ENCODE measurements around the gene LONP1. TPM values are rescaled to one million over a fixed set of nuclear protein-coding genes. Genes with fewer than 3 reads are reported as not detected.
"Not testable (repeated sequence)": the region's sequence is repeated elsewhere in the genome, so short reads cannot be mapped to it uniquely, and the experiment has no call there.

The LONP1 gene
- total RNA-seq, 1 donor from 2014 or later, result 37.1 TPM

DNA sequence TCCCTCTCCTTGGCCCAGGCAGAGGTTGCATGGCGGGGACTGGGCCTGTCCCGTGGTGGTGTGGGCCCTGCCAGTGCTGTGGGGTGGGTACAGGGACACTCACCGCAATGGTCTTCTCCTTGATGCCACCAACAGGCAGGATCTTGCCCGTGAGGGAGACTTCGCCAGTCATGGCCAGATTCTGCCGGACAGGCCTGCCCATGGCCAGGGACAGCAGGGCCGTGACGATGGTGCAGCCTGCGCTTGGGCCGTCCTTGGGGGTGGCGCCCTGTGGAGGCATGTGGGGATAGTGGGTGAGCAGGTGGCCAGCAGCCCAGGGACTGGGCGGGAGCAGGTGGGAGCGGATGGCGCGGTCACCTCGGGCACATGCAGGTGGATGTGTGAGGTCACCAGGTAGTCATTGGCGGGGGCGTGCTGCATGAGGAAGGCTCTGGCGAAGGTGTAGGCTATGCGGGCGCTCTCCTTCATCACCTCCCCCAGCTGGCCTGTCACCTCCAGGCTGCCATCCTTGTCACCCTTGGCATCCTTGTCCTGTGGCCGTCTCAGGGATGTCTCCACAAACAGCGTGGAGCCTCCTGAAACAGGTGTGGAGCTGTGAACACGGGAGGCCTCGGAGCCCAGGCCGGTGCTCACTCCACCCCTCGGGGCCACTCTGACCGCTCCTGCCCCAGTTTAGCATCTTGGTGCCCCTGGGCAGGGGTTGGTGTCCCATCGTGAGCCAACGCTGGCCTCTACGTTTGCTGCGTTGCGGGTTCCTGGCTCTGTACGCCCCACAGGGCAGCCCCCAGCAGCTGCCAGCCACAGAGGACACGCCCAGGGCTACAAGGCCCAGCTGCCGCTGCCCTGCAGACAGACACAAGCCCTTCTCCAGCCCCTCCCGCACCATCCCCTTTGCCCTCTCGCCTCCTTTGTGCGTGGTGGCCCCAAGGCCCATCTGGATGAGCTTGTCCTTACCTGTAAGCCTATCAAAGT, 26.5 kb downstream of the LONP1 start:
- Histone ChIP-seq H3K9me3 (ENCODE audit: control insufficient read depth in 3 of 3, low read length in 3 of 3) (no peaks in the 10 kb centered on the region), H3K36me3 (ENCODE audit: control insufficient read depth in 3 of 3, insufficient read depth in 3 of 3, low read length in 3 of 3) (peaks cover 45 to 53% (median 50%) of the 10 kb centered on the region in 3 donors), H3K27me3 (ENCODE audit: control insufficient read depth in 3 of 3, insufficient read depth in 3 of 3, low read length in 3 of 3) (no peaks in the 10 kb centered on the region), H3K4me1 (ENCODE audit: control insufficient read depth in 3 of 3, insufficient read depth in 3 of 3, low read length in 3 of 3) (peaks cover 22 to 34% (median 24%) of the 10 kb centered on the region in 3 donors), H3K4me3 (ENCODE audit: low read length in 3 of 3) (no peak overlapping the region), H3K27ac (ENCODE audit: low read depth, low read length) (no peak overlapping the region), H3K9ac (ENCODE audit: low read depth in 1 of 3, low read length in 3 of 3) (peak overlapping the region in 1 of 3 donors; percentile 40)

DNA sequence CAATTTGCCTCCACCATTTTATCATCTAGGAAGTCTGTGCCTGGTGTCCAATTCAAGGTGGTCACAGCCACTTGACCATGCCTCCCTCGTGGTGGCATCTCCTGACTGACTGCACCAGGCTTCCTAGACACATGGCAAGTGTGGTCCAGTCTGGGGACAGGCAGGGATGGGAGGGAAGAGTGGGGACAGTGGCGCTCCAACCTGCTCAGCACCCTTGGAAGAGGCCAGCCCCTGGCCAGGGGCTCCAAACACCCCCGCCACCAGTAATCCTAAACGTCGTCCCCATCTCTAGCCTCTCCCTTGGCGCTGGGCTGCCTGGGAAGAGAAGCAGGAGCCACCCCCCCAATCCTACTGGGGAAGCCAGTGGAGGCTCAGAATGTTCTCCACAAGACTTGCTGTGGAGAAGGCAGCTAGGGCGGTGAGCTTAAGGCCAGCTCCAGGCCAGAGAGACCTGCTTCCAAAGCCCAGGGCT, 27.2 kb downstream of the LONP1 start:
- H3K9me3 ChIP-seq (ENCODE audit: control insufficient read depth in 3 of 3, low read length in 3 of 3), result no peaks in the 10 kb centered on the region
- H3K9ac ChIP-seq (ENCODE audit: low read depth in 1 of 3, low read length in 3 of 3), result peak overlapping the region in 2 of 3 donors; percentile 40 to 65
- H3K4me3 ChIP-seq (ENCODE audit: low read length in 3 of 3), result no peak overlapping the region
- H3K27ac ChIP-seq (ENCODE audit: low read depth, low read length), result no peak overlapping the region
- peaks cover 22 to 34% (median 24%) of the 10 kb centered on the region in 3 donors for H3K4me1 ChIP-seq (ENCODE audit: control insufficient read depth in 3 of 3, insufficient read depth in 3 of 3, low read length in 3 of 3)
- H3K27me3 ChIP-seq (ENCODE audit: control insufficient read depth in 3 of 3, insufficient read depth in 3 of 3, low read length in 3 of 3), result no peaks in the 10 kb centered on the region
- peaks cover 45 to 48% (median 45%) of the 10 kb centered on the region in 3 donors for H3K36me3 ChIP-seq (ENCODE audit: control insufficient read depth in 3 of 3, insufficient read depth in 3 of 3, low read length in 3 of 3)

DNA sequence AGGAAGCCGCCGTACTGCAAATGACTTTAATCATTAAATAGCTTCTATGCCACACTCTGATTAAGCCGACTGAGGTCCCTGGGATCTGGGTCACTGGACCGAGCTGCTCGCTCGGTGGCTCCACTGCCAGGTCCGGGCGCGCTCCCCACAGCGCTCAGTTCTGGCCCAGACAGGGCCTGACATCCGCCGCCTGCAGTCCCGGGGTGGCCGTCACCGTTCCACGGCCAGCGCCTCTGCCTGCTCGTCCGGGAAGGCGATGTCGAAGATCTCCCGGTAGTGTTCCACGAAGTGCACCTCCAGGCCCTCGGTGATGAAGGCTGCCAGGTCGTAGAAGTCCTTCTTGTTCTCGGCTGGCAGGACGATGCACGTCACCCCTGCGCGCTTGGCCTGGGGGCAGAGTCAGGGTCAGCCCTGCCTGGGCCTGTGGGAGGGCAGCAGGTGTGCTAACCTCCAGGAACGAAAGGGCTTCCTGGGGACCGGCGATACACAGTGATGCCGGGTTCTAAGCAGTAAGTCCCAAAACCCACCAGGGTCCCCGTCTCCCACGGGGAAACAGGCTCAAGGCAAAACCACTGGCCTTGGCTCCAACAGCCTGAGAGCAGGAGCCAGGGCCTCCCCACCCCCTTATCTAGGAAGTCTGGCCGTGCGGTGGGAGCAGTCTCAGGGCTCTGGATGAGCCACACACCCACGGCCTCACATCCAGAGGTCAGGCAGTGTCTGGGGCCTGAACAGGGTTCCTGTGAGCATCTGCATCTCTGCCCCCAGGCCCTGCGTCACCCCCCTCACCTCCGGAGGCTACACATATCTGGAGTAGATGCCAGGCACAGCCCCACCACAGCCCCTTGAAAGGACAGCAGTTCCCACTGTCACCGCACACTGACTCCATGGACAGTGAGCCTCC, 27.9 kb downstream of the LONP1 start:
- H3K36me3 ChIP-seq (ENCODE audit: control insufficient read depth in 3 of 3, insufficient read depth in 3 of 3, low read length in 3 of 3), result peaks cover 43 to 47% (median 45%) of the 10 kb centered on the region in 3 donors
- H3K27me3 ChIP-seq (ENCODE audit: control insufficient read depth in 3 of 3, insufficient read depth in 3 of 3, low read length in 3 of 3), result no peaks in the 10 kb centered on the region
- peak overlapping the region; percentile 65 to 91 (median 90) for H3K9ac ChIP-seq (ENCODE audit: low read depth in 1 of 3, low read length in 3 of 3)
- H3K4me3 ChIP-seq (ENCODE audit: low read length in 3 of 3), result peak overlapping the region in 1 of 3 donors; percentile 93
- peak overlapping the region; percentile 89 for H3K27ac ChIP-seq (ENCODE audit: low read depth, low read length)
- peaks cover 22 to 39% (median 27%) of the 10 kb centered on the region in 3 donors for H3K4me1 ChIP-seq (ENCODE audit: control insufficient read depth in 3 of 3, insufficient read depth in 3 of 3, low read length in 3 of 3)
- no peaks in the 10 kb centered on the region for H3K9me3 ChIP-seq (ENCODE audit: control insufficient read depth in 3 of 3, low read length in 3 of 3)

DNA sequence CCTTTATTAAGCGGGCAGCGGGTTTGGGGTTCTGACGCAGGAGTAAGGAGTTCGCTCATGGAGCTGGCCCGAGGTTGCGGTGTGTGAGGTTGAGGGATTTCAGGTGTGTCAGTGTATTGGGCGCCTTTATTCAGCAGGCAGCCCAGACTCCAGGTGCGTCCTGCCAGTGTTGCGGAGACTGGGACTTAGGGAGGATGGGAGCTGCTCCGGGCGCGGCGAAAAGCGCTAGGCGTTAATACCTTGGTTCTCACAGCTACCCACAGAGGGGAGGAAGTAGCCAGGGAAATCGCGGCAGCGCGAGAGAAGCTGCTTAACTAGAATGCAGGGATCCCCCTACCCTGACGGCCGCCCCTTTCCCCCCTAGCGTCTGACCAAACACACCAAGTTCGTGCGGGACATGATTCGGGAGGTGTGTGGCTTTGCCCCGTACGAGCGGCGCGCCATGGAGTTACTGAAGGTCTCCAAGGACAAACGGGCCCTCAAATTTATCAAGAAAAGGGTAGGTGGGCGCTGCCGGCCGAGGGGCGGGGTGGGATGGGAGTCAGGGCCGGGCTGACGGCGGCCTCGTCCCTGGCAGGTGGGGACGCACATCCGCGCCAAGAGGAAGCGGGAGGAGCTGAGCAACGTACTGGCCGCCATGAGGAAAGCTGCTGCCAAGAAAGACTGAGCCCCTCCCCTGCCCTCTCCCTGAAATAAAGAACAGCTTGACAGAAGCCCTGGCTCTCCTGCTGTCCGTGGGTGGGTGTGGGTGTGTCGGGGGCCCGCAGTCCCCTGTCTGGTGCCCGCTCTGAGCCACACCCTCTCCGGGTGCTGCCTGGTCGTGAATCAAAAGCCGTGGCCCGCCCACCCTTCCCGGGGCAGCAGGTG, 28.8 kb downstream of the LONP1 start:
- H3K4me1 ChIP-seq (ENCODE audit: control insufficient read depth in 3 of 3, insufficient read depth in 3 of 3, low read length in 3 of 3), result peaks cover 22 to 43% (median 30%) of the 10 kb centered on the region in 3 donors
- no peaks in the 10 kb centered on the region for H3K27me3 ChIP-seq (ENCODE audit: control insufficient read depth in 3 of 3, insufficient read depth in 3 of 3, low read length in 3 of 3)
- H3K4me3 ChIP-seq (ENCODE audit: low read length in 3 of 3), result peak overlapping the region; percentile 80 to 96 (median 93)
- peak overlapping the region; percentile 80 to 91 (median 90) for H3K9ac ChIP-seq (ENCODE audit: low read depth in 1 of 3, low read length in 3 of 3)
- peak overlapping the region; percentile 89 for H3K27ac ChIP-seq (ENCODE audit: low read depth, low read length)
- H3K9me3 ChIP-seq (ENCODE audit: control insufficient read depth in 3 of 3, low read length in 3 of 3), result no peaks in the 10 kb centered on the region
- peaks cover 35 to 42% (median 39%) of the 10 kb centered on the region in 3 donors for H3K36me3 ChIP-seq (ENCODE audit: control insufficient read depth in 3 of 3, insufficient read depth in 3 of 3, low read length in 3 of 3)

DNA sequence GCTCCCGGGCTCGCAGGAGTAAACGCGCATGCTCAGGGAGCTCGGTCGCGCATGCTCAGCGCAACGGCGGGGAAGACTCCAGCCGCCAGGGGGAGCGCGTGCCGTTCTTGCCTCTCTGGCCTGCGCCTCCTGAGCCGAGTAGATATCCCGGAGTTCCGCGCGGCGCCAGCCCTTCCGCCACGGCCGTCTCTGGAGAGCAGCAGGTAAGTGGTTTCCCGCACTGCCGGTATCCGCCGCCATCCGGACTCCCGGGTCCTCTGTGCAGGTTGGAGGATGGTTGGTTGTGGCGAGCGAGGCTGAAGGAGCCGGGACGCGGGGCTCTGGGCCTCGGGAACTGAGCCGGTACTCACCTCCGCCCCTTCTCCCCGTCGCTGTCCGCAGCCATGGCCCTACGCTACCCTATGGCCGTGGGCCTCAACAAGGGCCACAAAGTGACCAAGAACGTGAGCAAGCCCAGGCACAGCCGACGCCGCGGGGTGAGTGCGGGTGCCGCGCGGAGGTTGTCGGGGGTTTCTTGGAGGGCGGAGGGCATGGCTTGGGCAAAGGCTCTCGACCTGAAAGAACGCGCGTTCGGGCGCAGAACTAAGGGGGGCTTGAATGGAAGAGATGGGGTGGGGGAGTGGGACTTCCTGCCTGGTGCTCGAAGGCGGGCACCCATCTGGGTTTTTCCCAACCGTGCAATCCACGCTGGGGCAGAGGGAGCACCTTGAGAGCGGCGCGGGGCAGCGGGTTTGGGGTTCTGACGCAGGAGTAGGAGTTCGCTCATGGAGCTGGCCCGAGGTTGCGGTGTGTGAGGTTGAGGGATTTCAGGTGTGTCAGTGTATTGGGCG, 29.6 kb downstream of the LONP1 start, which contains the start of gene RPL36:
Gene RPL36, plus strand, starts transcription at position 171 of the 830 bp plus-strand sequence. Its CDS starts 213 bp downstream, at position 384.
- H3K9me3 ChIP-seq (ENCODE audit: control insufficient read depth in 3 of 3, low read length in 3 of 3), result no peaks in the 10 kb centered on the region
- H3K4me3 ChIP-seq (ENCODE audit: low read length in 3 of 3), result peak within 1 kb of the TSS; percentile 80 to 96 (median 93)
- peaks cover 22 to 46% (median 31%) of the 10 kb centered on the region in 3 donors for H3K4me1 ChIP-seq (ENCODE audit: control insufficient read depth in 3 of 3, insufficient read depth in 3 of 3, low read length in 3 of 3)
- no peaks in the 10 kb centered on the region for H3K27me3 ChIP-seq (ENCODE audit: control insufficient read depth in 3 of 3, insufficient read depth in 3 of 3, low read length in 3 of 3)
- H3K9ac ChIP-seq (ENCODE audit: low read depth in 1 of 3, low read length in 3 of 3), result peak within 1 kb of the TSS; percentile 83 to 91 (median 90)
- peaks cover 29 to 34% (median 32%) of the 10 kb centered on the region in 3 donors for H3K36me3 ChIP-seq (ENCODE audit: control insufficient read depth in 3 of 3, insufficient read depth in 3 of 3, low read length in 3 of 3)
- H3K27ac ChIP-seq (ENCODE audit: low read depth, low read length), result peak within 1 kb of the TSS; percentile 89

DNA sequence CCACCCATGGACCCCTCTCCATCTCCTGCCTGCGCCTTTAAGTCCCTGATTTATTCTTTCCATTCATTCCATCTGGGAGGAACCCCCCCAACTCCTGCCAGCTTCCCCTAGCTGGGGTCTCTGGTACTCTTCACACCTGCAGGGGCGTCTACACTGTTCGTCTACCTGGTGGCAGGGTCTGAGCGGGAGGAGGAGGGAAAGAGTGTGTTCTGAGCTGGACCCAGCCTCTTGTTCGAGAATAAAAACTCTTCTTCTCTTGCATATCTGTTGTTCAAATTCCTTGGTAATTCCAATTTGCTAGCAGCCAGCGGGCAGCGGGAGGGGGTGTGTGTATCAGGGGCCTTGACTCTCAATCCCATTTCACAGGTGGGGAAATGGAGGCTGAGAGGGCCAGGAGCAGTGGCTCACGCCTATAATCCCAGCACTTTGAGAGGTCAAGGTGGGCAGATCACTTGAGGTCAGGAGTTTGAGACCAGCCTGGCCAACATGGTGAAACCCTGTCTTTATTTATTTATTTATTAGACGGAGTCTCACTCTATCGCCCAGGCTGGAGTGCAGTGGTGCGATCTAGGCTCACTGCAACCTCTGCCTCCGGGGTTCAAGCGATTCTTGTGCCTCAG, 31.6 kb downstream of the LONP1 start:
- H3K9me3 ChIP-seq (ENCODE audit: control insufficient read depth in 3 of 3, low read length in 3 of 3); H3K27ac ChIP-seq (ENCODE audit: low read depth, low read length); H3K27me3 ChIP-seq (ENCODE audit: control insufficient read depth in 3 of 3, insufficient read depth in 3 of 3, low read length in 3 of 3); H3K9ac ChIP-seq (ENCODE audit: low read depth in 1 of 3, low read length in 3 of 3); H3K4me3 ChIP-seq (ENCODE audit: low read length in 3 of 3): not testable (repeated sequence)
- peaks cover 22 to 46% (median 31%) of the 10 kb centered on the region in 3 donors for H3K4me1 ChIP-seq (ENCODE audit: control insufficient read depth in 3 of 3, insufficient read depth in 3 of 3, low read length in 3 of 3)
- H3K36me3 ChIP-seq (ENCODE audit: control insufficient read depth in 3 of 3, insufficient read depth in 3 of 3, low read length in 3 of 3), result peaks cover 14 to 15% (median 15%) of the 10 kb centered on the region in 3 donors

DNA sequence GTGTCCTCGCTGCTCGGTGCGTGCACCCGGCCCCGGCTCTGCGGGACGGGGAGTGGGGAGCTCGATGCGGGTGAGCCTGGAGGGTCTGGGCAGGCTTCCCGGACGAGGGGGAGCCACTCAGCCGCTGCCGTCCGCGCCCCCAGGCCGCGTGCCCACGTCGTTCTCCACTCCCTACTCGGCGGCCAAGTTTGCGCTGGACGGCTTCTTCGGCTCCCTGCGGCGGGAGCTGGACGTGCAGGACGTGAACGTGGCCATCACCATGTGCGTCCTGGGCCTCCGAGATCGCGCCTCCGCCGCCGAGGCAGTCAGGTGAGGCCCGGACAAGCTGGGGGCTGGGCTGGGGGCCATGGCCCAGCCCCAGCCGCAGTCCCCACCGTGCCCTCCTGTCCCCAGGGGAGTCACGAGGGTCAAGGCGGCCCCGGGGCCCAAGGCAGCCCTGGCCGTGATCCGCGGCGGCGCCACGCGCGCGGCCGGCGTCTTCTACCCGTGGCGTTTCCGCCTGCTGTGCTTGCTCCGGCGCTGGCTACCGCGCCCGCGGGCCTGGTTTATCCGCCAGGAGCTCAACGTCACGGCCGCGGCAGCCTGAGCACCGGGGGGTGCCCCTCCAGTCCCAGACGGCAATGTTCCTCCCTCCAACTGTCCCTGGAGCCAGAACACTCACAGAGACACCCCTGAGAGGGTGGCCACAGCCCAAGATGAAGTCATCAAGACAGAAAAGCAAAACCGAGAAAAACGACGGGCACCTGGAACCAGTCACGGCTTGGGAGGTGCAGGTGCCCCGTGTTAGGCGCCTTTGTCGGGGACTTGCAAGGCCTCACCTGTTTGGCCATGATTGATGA, 32.4 kb downstream of the LONP1 start:
- Histone ChIP-seq H3K27ac (ENCODE audit: low read depth, low read length) (peak overlapping the region; percentile 74), H3K36me3 (ENCODE audit: control insufficient read depth in 3 of 3, insufficient read depth in 3 of 3, low read length in 3 of 3) (peaks cover 7 to 9% (median 7%) of the 10 kb centered on the region in 3 donors), H3K9me3 (ENCODE audit: control insufficient read depth in 3 of 3, low read length in 3 of 3) (no peaks in the 10 kb centered on the region), H3K27me3 (ENCODE audit: control insufficient read depth in 3 of 3, insufficient read depth in 3 of 3, low read length in 3 of 3) (no peaks in the 10 kb centered on the region), H3K9ac (ENCODE audit: low read depth in 1 of 3, low read length in 3 of 3) (peak overlapping the region in 2 of 3 donors; percentile 56 to 68), H3K4me1 (ENCODE audit: control insufficient read depth in 3 of 3, insufficient read depth in 3 of 3, low read length in 3 of 3) (peaks cover 22 to 40% (median 29%) of the 10 kb centered on the region in 3 donors), H3K4me3 (ENCODE audit: low read length in 3 of 3) (peak overlapping the region; percentile 23 to 75 (median 73))
